BLaER1 treated with 17β-estradiol and CSF1 and Interleukin-3, amounts not matched to agents 10 nM and 100 nM (cell line): Measurements from ENCODE around the gene DPF3.

ENCODE experiments used
- H3K27ac ChIP-seq, 11 experiments: shearing (Covaris generic); formaldehyde crosslinking; 2 replicates each; pipeline ENCODE4 v1.8.1; 2022
- H3K27me3 ChIP-seq, 11 experiments: shearing (Covaris generic); formaldehyde crosslinking; 2 replicates each; pipeline ENCODE4 v1.8.1; 2022
- H3K36me3 ChIP-seq, 11 experiments: shearing (Covaris generic); formaldehyde crosslinking; 2 replicates each; pipeline ENCODE4 v1.8.1; 2022
- H3K4me1 ChIP-seq, 10 experiments: shearing (Covaris generic); formaldehyde crosslinking; 2 replicates each; pipeline ENCODE4 v1.8.1; 2022
- H3K4me2 ChIP-seq, 11 experiments: shearing (Covaris generic); formaldehyde crosslinking; 2 replicates each; pipeline ENCODE4 v1.8.1; 2022
- H3K4me3 ChIP-seq, 10 experiments: shearing (Covaris generic); formaldehyde crosslinking; 2 replicates each; pipeline ENCODE4 v1.8.1; 2022
- H3K9ac ChIP-seq, 11 experiments: shearing (Covaris generic); formaldehyde crosslinking; 2 replicates each; pipeline ENCODE4 v1.8.1; 2022
- H3K9me3 ChIP-seq, 11 experiments: shearing (Covaris generic); formaldehyde crosslinking; replicated peaks in 1 of 11; 2 replicates each; pipeline ENCODE4 v1.8.1; 2022
- H4K20me1 ChIP-seq, 11 experiments: shearing (Covaris generic); formaldehyde crosslinking; 2 replicates each; pipeline ENCODE4 v1.8.1; 2022
- Cebpa-rat ChIP-seq, 11 experiments: shearing (Covaris generic); IDR thresholded peaks; 2 replicates each; pipeline ENCODE4 v1.8.1; 2022

DPF3 gene

DNA sequence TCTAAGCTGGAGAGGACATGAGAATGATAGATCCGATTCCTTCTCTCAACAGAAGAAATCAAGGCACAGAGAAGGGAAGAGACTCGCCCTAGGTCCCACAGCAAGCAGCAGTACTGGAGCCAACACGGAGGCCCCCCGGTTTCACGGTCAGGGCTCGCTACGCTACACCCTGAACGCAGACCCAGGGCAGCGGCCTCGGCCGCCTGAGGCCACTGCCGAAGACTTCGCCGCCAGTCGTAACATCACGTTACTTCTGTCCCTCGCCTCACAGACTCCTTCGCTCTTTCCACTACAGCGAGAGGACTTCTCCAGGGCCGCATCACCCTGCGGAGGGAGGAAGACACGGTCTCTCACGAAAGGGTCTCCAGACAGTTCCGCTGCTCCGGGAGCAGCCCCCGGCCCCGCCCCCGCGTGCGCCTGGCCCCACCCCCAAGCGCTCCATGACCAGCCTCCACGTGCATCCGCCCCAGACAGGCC is 32.0 kb upstream of the DPF3 start:
- H3K9me3 ChIP-seq, result peaks cover 0 to 15% (median 5%) of the 10 kb centered on the region in 11 experiments; a peak in 4 of 22 replicates
- no peaks in the 10 kb centered on the region for H3K27me3 ChIP-seq
- H3K27ac ChIP-seq, result peak overlapping the region in 9 of 11 experiments; percentile 48 to 71 (median 61); a peak in 17 of 22 replicates
- no peak for TF ChIP-seq Cebpa-rat (IDR thresholded peaks at IDR 0.05)
- H3K4me1 ChIP-seq, result peaks cover 13 to 30% (median 16%) of the 10 kb centered on the region in 10 experiments
- H3K4me3 ChIP-seq, result peak overlapping the region; percentile 35 to 94 (median 82)
- H4K20me1 ChIP-seq, result peaks cover 0 to 35% (median 3%) of the 10 kb centered on the region in 11 experiments; a peak in 10 of 22 replicates
- peak overlapping the region in 9 of 11 experiments; percentile 40 to 78 (median 68); a peak in 17 of 22 replicates for H3K9ac ChIP-seq
- peaks cover 0 to 23% (median 18%) of the 10 kb centered on the region in 11 experiments; a peak in 18 of 22 replicates for H3K36me3 ChIP-seq
- peak overlapping the region; percentile 58 to 96 (median 77) for H3K4me2 ChIP-seq

GRCh38 chr14:72925171-72925759 is 31.4 kb upstream of the DPF3 start:
- Histone ChIP-seq H3K4me2 (peak overlapping the region; percentile 58 to 96 (median 77)), H3K4me3 (peak overlapping the region in 2 of 10 experiments; percentile 77 to 86; a peak in 7 of 20 replicates), H3K36me3 (peaks cover 0 to 22% (median 16%) of the 10 kb centered on the region in 11 experiments; a peak in 18 of 22 replicates), H3K4me1 (peaks cover 10 to 25% (median 16%) of the 10 kb centered on the region in 10 experiments), H4K20me1 (peaks cover 0 to 29% (median 1%) of the 10 kb centered on the region in 11 experiments; a peak in 10 of 22 replicates), H3K27me3 (no peaks in the 10 kb centered on the region), H3K9me3 (peaks cover 0 to 14% (median 5%) of the 10 kb centered on the region in 11 experiments; a peak in 4 of 22 replicates), H3K9ac (peak overlapping the region in 6 of 11 experiments; percentile 59 to 78 (median 70); a peak in 8 of 22 replicates), H3K27ac (peak overlapping the region in 4 of 11 experiments; percentile 48 to 54 (median 50); a peak in 4 of 22 replicates)
- TF ChIP-seq Cebpa-rat (IDR thresholded peaks at IDR 0.05), result no peak

DNA sequence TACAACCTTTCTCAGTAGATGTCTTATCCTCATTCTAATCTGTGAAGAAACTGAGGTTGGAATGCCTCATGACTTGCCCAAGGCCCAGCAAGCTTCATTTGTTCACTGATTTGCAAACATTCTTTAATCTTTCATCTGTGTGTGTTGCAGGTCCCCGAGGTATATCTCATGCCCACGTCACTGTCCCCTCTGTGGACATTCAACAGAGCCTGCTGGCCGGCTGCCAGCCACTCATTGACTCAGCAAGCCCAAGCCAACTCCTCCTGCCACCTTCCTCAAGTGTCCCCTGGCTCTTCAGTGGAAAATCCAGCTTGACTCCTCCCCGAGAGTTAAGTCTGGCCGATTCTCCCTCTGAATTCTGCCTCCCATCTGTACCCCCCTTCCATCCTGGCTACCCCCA is 30.4 kb upstream of the DPF3 start:
- peaks cover 0 to 6% (median 0%) of the 10 kb centered on the region in 11 experiments; a peak in 1 of 22 replicates for H3K9me3 ChIP-seq
- H3K4me2 ChIP-seq, result no peak overlapping the region
- no peak overlapping the region for H3K9ac ChIP-seq
- TF ChIP-seq Cebpa-rat (IDR thresholded peaks at IDR 0.05), result no peak
- peaks cover 0 to 20% (median 0%) of the 10 kb centered on the region in 11 experiments; a peak in 7 of 22 replicates for H4K20me1 ChIP-seq
- peaks cover 0 to 12% (median 8%) of the 10 kb centered on the region in 11 experiments; a peak in 16 of 22 replicates for H3K36me3 ChIP-seq
- peaks cover 10 to 22% (median 16%) of the 10 kb centered on the region in 10 experiments for H3K4me1 ChIP-seq
- H3K4me3 ChIP-seq, result no peak overlapping the region
- no peaks in the 10 kb centered on the region for H3K27me3 ChIP-seq
- H3K27ac ChIP-seq, result no peak overlapping the region

- Histone ChIP-seq H3K27me3 (no peaks in the 10 kb centered on the region), H4K20me1 (no peaks in the 10 kb centered on the region), H3K27ac (no peak overlapping the region), H3K4me1 (peaks cover 0 to 7% (median 6%) of the 10 kb centered on the region in 10 experiments; a peak in 9 of 20 replicates), H3K36me3 (no peaks in the 10 kb centered on the region), H3K4me3 (no peak overlapping the region), H3K4me2 (no peak overlapping the region), H3K9me3 (no peaks in the 10 kb centered on the region), H3K9ac (no peak overlapping the region)
- TF ChIP-seq Cebpa-rat (IDR thresholded peaks at IDR 0.05), result no peak
Measured at GRCh38 chr14:72921396-72921795, 27.5 kb upstream of the DPF3 start.

DNA sequence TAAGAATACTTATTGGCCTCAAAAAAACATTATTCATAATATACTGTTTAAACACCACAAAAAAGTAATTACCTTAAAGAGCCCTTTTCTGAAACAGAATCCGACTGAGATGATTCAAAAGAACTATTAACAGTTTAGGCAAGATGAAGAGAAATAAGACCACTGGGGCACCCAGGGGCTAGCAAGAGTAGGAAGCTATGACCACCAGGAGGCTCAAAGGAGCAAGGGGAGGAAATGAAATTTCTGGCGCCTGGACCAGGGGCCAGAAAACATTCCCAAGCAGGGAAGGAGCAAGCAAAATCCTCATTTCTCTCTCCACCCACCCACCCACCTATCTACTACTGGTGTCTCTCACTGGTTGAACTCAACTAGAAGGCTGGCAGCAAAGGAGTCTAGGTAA is 26.1 kb upstream of the DPF3 start:
- H3K9ac ChIP-seq, result no peak overlapping the region
- no peaks in the 10 kb centered on the region for H4K20me1 ChIP-seq
- H3K4me2 ChIP-seq, result no peak overlapping the region
- no peaks in the 10 kb centered on the region for H3K4me1 ChIP-seq
- H3K36me3 ChIP-seq, result no peaks in the 10 kb centered on the region
- TF ChIP-seq Cebpa-rat (IDR thresholded peaks at IDR 0.05), result no peak
- H3K27ac ChIP-seq, result no peak overlapping the region
- no peak overlapping the region for H3K4me3 ChIP-seq
- H3K27me3 ChIP-seq, result no peaks in the 10 kb centered on the region
- H3K9me3 ChIP-seq, result no peaks in the 10 kb centered on the region

GRCh38 chr14:72917094-72917802 is 23.3 kb upstream of the DPF3 start:
- no peak for TF ChIP-seq Cebpa-rat (IDR thresholded peaks at IDR 0.05)

DNA sequence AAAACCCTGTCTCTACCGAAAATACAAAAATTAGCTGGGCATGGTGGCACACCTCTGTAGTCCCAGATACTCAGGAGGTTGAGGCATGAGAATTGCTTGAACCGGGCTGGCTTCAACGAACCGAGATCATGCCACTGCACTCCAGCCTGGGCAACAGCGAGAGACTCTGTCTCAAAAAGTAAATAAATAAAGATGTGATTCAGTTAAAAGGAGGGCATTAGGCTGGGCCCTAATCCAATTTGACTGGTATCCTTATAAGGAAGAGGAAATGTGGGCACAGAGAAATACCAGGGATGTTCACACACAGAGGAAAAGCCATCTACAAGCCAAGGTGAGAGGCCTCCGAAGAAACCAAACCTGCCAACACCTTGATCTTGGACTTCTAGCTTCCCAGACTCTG is 22.3 kb upstream of the DPF3 start:
- no peak overlapping the region for H3K9ac ChIP-seq
- H3K4me3 ChIP-seq, result no peak overlapping the region
- TF ChIP-seq Cebpa-rat (IDR thresholded peaks at IDR 0.05), result no peak
- H3K36me3 ChIP-seq, result no peaks in the 10 kb centered on the region
- H3K4me1 ChIP-seq, result peaks cover 0 to 7% (median 2%) of the 10 kb centered on the region in 10 experiments; a peak in 5 of 20 replicates
- H3K27ac ChIP-seq, result no peak overlapping the region
- no peaks in the 10 kb centered on the region for H4K20me1 ChIP-seq
- H3K4me2 ChIP-seq, result no peak overlapping the region
- no peaks in the 10 kb centered on the region for H3K9me3 ChIP-seq
- no peaks in the 10 kb centered on the region for H3K27me3 ChIP-seq

More at GRCh38 chr14:72917094-72917802, 23.3 kb upstream of the DPF3 start:
- Histone ChIP-seq H3K9me3 (no peaks in the 10 kb centered on the region), H3K27ac (no peak overlapping the region), H4K20me1 (no peaks in the 10 kb centered on the region), H3K4me2 (no peak overlapping the region), H3K27me3 (no peaks in the 10 kb centered on the region), H3K4me1 (peaks cover 0 to 7% (median 2%) of the 10 kb centered on the region in 10 experiments; a peak in 5 of 20 replicates), H3K9ac (no peak overlapping the region), H3K36me3 (no peaks in the 10 kb centered on the region), H3K4me3 (no peak overlapping the region)

DNA sequence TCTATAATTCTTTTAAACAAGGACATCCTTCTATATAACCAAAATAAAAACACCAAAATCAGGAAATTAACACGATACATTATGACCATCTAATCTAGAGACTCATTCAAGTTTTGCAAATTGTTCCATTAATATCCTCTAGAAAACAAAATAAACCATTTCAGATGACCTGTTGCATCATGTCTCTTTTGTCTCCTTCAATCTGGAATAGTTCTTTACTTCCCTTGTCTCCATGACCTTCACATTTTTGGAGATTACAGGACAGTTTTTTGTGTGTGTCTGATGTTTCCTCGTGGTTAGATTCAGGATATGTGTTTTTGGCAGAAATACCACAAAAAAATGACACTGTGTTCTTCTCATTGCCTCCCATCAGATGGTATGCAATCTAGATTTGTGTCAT is 19.9 kb upstream of the DPF3 start:
- Histone ChIP-seq H3K9me3 (no peaks in the 10 kb centered on the region), H3K4me1 (peaks cover 0 to 7% (median 2%) of the 10 kb centered on the region in 10 experiments; a peak in 5 of 20 replicates), H3K4me3 (no peak overlapping the region), H3K9ac (no peak overlapping the region), H3K27ac (no peak overlapping the region), H3K36me3 (no peaks in the 10 kb centered on the region), H4K20me1 (no peaks in the 10 kb centered on the region), H3K27me3 (no peaks in the 10 kb centered on the region), H3K4me2 (peak overlapping the region in 2 of 11 experiments; percentile 19 to 23; a peak in 1 of 22 replicates)
- no peak for TF ChIP-seq Cebpa-rat (IDR thresholded peaks at IDR 0.05)

DNA sequence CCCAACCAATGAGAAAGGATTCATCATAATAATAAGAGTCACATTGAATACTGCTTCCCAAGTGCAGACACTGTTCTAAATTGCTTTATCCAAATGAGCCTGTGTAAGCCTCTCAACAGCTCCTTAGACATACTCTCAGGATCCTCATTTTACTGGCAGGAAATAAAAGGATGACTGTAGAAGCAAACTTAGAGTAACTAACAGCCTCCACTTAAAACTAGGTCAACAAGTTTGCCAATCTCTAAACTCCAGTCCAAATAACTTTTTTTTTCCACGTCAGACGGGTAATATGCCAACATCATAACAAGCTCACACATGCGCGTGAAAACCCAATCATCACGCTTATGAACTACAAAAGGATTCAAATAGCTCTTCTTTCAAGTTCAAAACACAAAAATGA is 15.3 kb upstream of the DPF3 start:
- peaks cover 0 to 9% (median 2%) of the 10 kb centered on the region in 10 experiments; a peak in 5 of 20 replicates for H3K4me1 ChIP-seq
- no peak for TF ChIP-seq Cebpa-rat (IDR thresholded peaks at IDR 0.05)
- H3K27ac ChIP-seq, result no peak overlapping the region

More for the DNA sequence above, 15.3 kb upstream of the DPF3 start:
- H3K9me3 ChIP-seq, result no peaks in the 10 kb centered on the region
- no peak overlapping the region for H3K4me3 ChIP-seq
- H3K36me3 ChIP-seq, result no peaks in the 10 kb centered on the region
- no peak overlapping the region for H3K4me2 ChIP-seq
- H3K9ac ChIP-seq, result no peak overlapping the region
- no peaks in the 10 kb centered on the region for H4K20me1 ChIP-seq
- H3K27me3 ChIP-seq, result no peaks in the 10 kb centered on the region
